Measurements from ENCODE around the gene OR5K1. TPM values are rescaled to one million over a fixed set of nuclear protein-coding genes. Genes with fewer than 3 reads are reported as not detected.

OR5K1 gene
- total and polyA plus RNA-seq, 2 donors (not counting 1 experiment from before 2014, with no cell fraction given), result not detected

- Histone ChIP-seq H3K4me2 (ENCODE audit: extremely low read depth, insufficient read depth, low read length) (no peak overlapping the region), H3K27ac (ENCODE audit: insufficient read depth, low read length) (no peak overlapping the region), H3K36me3 (ENCODE audit: control insufficient read depth, insufficient read depth, low read length) (no peaks in the 10 kb centered on the region), H3K27me3 (ENCODE audit: control insufficient read depth, insufficient read depth, low read length) (no peaks in the 10 kb centered on the region), H2AFZ (ENCODE audit: low read length) (no peak overlapping the region), H3K9ac (ENCODE audit: insufficient read depth, low read length) (no peak overlapping the region), H3K9me3 (ENCODE audit: control insufficient read depth, insufficient read depth, low read depth, low read length) (no peaks in the 10 kb centered on the region), H4K20me1 (ENCODE audit: control insufficient read depth, extremely low read depth, insufficient read depth, low read length) (no peaks in the 10 kb centered on the region), H3K4me1 (ENCODE audit: control insufficient read depth, extremely low read depth, insufficient read depth, low read length) (no peaks in the 10 kb centered on the region), H3K4me3 (replicated peaks in 1 of 4; ENCODE audit: control extremely low read depth in 1 of 4, insufficient read depth in 1 of 4, low read depth in 3 of 4, low read length in 4 of 4) (no peak overlapping the region), H3K79me2 (ENCODE audit: control insufficient read depth, insufficient read depth, low read length) (no peaks in the 10 kb centered on the region)
- no peak for TF ChIP-seq EZH2 (IDR thresholded peaks at IDR 0.05; ENCODE audit: low read length, missing control alignments)
- no peak for TF ChIP-seq CTCF (conservative IDR thresholded peaks at IDR 0.05 in 1 of 2, IDR thresholded peaks at IDR 0.05 in 1 of 2; ENCODE audit: low read depth in 1 of 2, low read length in 2 of 2)
- DNase-seq (ENCODE audit: low read depth in 2 of 2), result no peak
Observed at GRCh38 chr3:98449606-98450193, 13.3 kb upstream of the OR5K1 start.

GRCh38 chr3:98450372-98450771 lies 12.6 kb upstream of the OR5K1 start:
- no peak overlapping the region for H3K4me2 ChIP-seq (ENCODE audit: extremely low read depth, insufficient read depth, low read length)

DNA sequence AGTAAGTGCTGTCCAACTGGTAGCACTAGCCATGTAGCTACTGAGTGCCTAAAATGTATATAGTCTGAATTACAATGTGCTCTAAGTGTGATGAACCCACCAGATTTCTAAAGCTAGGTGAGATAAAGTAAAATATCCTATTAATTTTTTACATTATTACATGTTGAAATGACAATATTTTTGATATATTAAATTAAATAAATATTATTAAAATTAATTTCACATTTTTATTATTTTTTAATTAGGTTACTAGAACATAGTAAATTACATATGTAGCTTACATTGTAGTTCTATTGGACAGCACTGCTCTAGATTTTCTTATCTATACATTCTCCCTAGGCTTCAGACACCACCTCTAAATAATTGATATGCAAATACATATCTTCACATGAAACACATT lies 9.2 kb upstream of the OR5K1 start:
- Histone ChIP-seq H4K20me1 (ENCODE audit: control insufficient read depth, extremely low read depth, insufficient read depth, low read length) (no peaks in the 10 kb centered on the region), H3K4me2 (ENCODE audit: extremely low read depth, insufficient read depth, low read length) (no peak overlapping the region), H3K9me3 (ENCODE audit: control insufficient read depth, insufficient read depth, low read depth, low read length) (no peaks in the 10 kb centered on the region), H3K4me1 (ENCODE audit: control insufficient read depth, extremely low read depth, insufficient read depth, low read length) (no peaks in the 10 kb centered on the region), H3K79me2 (ENCODE audit: control insufficient read depth, insufficient read depth, low read length) (no peaks in the 10 kb centered on the region), H3K9ac (ENCODE audit: insufficient read depth, low read length) (no peak overlapping the region), H3K27ac (ENCODE audit: insufficient read depth, low read length) (no peak overlapping the region), H2AFZ (ENCODE audit: low read length) (no peak overlapping the region), H3K36me3 (ENCODE audit: control insufficient read depth, insufficient read depth, low read length) (no peaks in the 10 kb centered on the region), H3K27me3 (ENCODE audit: control insufficient read depth, insufficient read depth, low read length) (no peaks in the 10 kb centered on the region), H3K4me3 (replicated peaks in 1 of 4; ENCODE audit: control extremely low read depth in 1 of 4, insufficient read depth in 1 of 4, low read depth in 3 of 4, low read length in 4 of 4) (no peak overlapping the region)
- TF ChIP-seq EZH2 (IDR thresholded peaks at IDR 0.05; ENCODE audit: low read length, missing control alignments) (no peak), CTCF (conservative IDR thresholded peaks at IDR 0.05 in 1 of 2, IDR thresholded peaks at IDR 0.05 in 1 of 2; ENCODE audit: low read depth in 1 of 2, low read length in 2 of 2) (no peak)
- no peak for DNase-seq (ENCODE audit: low read depth in 2 of 2)

More at GRCh38 chr3:98450372-98450771, 12.6 kb upstream of the OR5K1 start:
- no peak overlapping the region for H3K4me3 ChIP-seq (replicated peaks in 1 of 4; ENCODE audit: control extremely low read depth in 1 of 4, insufficient read depth in 1 of 4, low read depth in 3 of 4, low read length in 4 of 4)
- H3K9ac ChIP-seq (ENCODE audit: insufficient read depth, low read length), result no peak overlapping the region
- no peak overlapping the region for H2AFZ ChIP-seq (ENCODE audit: low read length)
- no peaks in the 10 kb centered on the region for H4K20me1 ChIP-seq (ENCODE audit: control insufficient read depth, extremely low read depth, insufficient read depth, low read length)
- no peak for TF ChIP-seq EZH2 (IDR thresholded peaks at IDR 0.05; ENCODE audit: low read length, missing control alignments)
- TF ChIP-seq CTCF (conservative IDR thresholded peaks at IDR 0.05 in 1 of 2, IDR thresholded peaks at IDR 0.05 in 1 of 2; ENCODE audit: low read depth in 1 of 2, low read length in 2 of 2), result no peak
- H3K27me3 ChIP-seq (ENCODE audit: control insufficient read depth, insufficient read depth, low read length), result no peaks in the 10 kb centered on the region
- no peaks in the 10 kb centered on the region for H3K9me3 ChIP-seq (ENCODE audit: control insufficient read depth, insufficient read depth, low read depth, low read length)
- H3K79me2 ChIP-seq (ENCODE audit: control insufficient read depth, insufficient read depth, low read length), result no peaks in the 10 kb centered on the region
- H3K4me1 ChIP-seq (ENCODE audit: control insufficient read depth, extremely low read depth, insufficient read depth, low read length), result no peaks in the 10 kb centered on the region
- no peaks in the 10 kb centered on the region for H3K36me3 ChIP-seq (ENCODE audit: control insufficient read depth, insufficient read depth, low read length)
- no peak for DNase-seq (ENCODE audit: low read depth in 2 of 2)
- H3K27ac ChIP-seq (ENCODE audit: insufficient read depth, low read length), result no peak overlapping the region
